Measurements from ENCODE around the gene SAMSN1. TPM values are rescaled to one million over a fixed set of nuclear protein-coding genes. Genes with fewer than 3 reads are reported as not detected.

Gene SAMSN1
- total and polyA plus RNA-seq, 8 donors, result 1.6 to 21.6 (median 11.1) TPM; not detected in 1

GRCh38 chr21:14469641-14470040, 76.5 kb downstream of the SAMSN1 start:
- Histone ChIP-seq H3K9me3 (no peaks in the 10 kb centered on the region), H3K27me3 (no peaks in the 10 kb centered on the region), H3K4me1 (no peaks in the 10 kb centered on the region), H3K27ac (no peak overlapping the region), H3K36me3 (no peaks in the 10 kb centered on the region), H3K4me3 (no peak overlapping the region)
- WGBS, 5 donors, result 58 to 83% (median 70%) methylated on average over 4 of the region's 4 CpGs
- DNase-seq, result no peak
- TF ChIP-seq CTCF (IDR thresholded peaks at IDR 0.05) (no peak), EP300 (IDR thresholded peaks at IDR 0.05) (no peak), POLR2A (IDR thresholded peaks at IDR 0.05) (no peak), POLR2AphosphoS5 (IDR thresholded peaks at IDR 0.05) (no peak)
- intact Hi-C loops (cut with DNase I; ENCODE audit: low total_unique reads), result no loop called here

- H3K27ac ChIP-seq, result no peak overlapping the region
- TF ChIP-seq POLR2AphosphoS5 (IDR thresholded peaks at IDR 0.05), result no peak
- no peak for TF ChIP-seq POLR2A (IDR thresholded peaks at IDR 0.05)
- TF ChIP-seq CTCF (IDR thresholded peaks at IDR 0.05), result no peak
- H3K4me3 ChIP-seq, result no peak overlapping the region
- H3K9me3 ChIP-seq, result no peaks in the 10 kb centered on the region
- no peak for DNase-seq
- H3K4me1 ChIP-seq, result no peaks in the 10 kb centered on the region
- WGBS, 5 donors, result 7 to 17% (median 15%) methylated on average over 1 of the region's 1 CpG
- no peaks in the 10 kb centered on the region for H3K27me3 ChIP-seq
- intact Hi-C loops (cut with DNase I; ENCODE audit: low total_unique reads), result no loop called here
- no peaks in the 10 kb centered on the region for H3K36me3 ChIP-seq
These were observed 79.4 kb downstream of the SAMSN1 start for GRCh38 chr21:14466715-14467114.

- WGBS, 5 donors, result 87 to 94% (median 89%) methylated on average over 3 of the region's 3 CpGs
- Histone ChIP-seq H3K9me3 (no peaks in the 10 kb centered on the region), H3K4me1 (no peaks in the 10 kb centered on the region), H3K4me3 (no peak overlapping the region), H3K27ac (no peak overlapping the region), H3K27me3 (no peaks in the 10 kb centered on the region), H3K36me3 (no peaks in the 10 kb centered on the region)
- intact Hi-C loops (cut with DNase I; ENCODE audit: low total_unique reads), result no loop called here
- DNase-seq, result no peak
- no peak for TF ChIP-seq POLR2AphosphoS5 (IDR thresholded peaks at IDR 0.05)
- TF ChIP-seq CTCF (IDR thresholded peaks at IDR 0.05), result no peak
- TF ChIP-seq EP300 (IDR thresholded peaks at IDR 0.05), result no peak
- TF ChIP-seq POLR2A (IDR thresholded peaks at IDR 0.05), result no peak
These were observed 88.4 kb downstream of the SAMSN1 start for GRCh38 chr21:14457762-14458161.

GRCh38 chr21:14456911-14457310, 89.2 kb downstream of the SAMSN1 start:
- no peaks in the 10 kb centered on the region for H3K9me3 ChIP-seq
- H3K4me1 ChIP-seq, result no peaks in the 10 kb centered on the region
- H3K27ac ChIP-seq, result no peak overlapping the region
- no peak for TF ChIP-seq CTCF (IDR thresholded peaks at IDR 0.05)
- intact Hi-C loops (cut with DNase I; ENCODE audit: low total_unique reads), result no loop called here
- H3K36me3 ChIP-seq, result no peaks in the 10 kb centered on the region
- no peaks in the 10 kb centered on the region for H3K27me3 ChIP-seq
- 87 to 100% (median 94%) methylated on average over 1 of the region's 1 CpG for whole genome bisulfite sequencing, 5 donors
- H3K4me3 ChIP-seq, result no peak overlapping the region
- no peak for DNase-seq

Measured in stomach (tissue), 9 donors.